ENCODE data around the gene TRMU.

GRCh38 chr22:46376111-46376510 lies 40.6 kb downstream of the TRMU start:
- no peak for TF ChIP-seq CTCF (IDR thresholded peaks at IDR 0.05)
- TF ChIP-seq POLR2A (IDR thresholded peaks at IDR 0.05) = no peak
